ENCODE data around the gene USP17L28. TPM values are rescaled to one million over a fixed set of nuclear protein-coding genes. Genes with fewer than 3 reads are reported as not detected.
"Not testable (repeated sequence)": the region's sequence is repeated elsewhere in the genome, so short reads cannot be mapped to it uniquely, and the experiment has no call there.

USP17L28 gene
- polyA plus RNA-seq (2013) = not detected

- H3K9me3 ChIP-seq (ENCODE audit: control extremely low read depth in 1 of 5, control insufficient read depth in 4 of 5, insufficient read depth in 2 of 5, low read depth in 1 of 5, low read length in 4 of 5); H3K4me1 ChIP-seq (ENCODE audit: control extremely low read depth in 1 of 4, control insufficient read depth in 4 of 4, insufficient read depth in 4 of 4, low read length in 3 of 4); H3K27ac ChIP-seq (ENCODE audit: insufficient read depth in 1 of 2, low read depth in 1 of 2, low read length in 2 of 2, poor library complexity in 1 of 2, severe bottlenecking in 2 of 2); CTCF ChIA-PET; H3K4me3 ChIP-seq (ENCODE audit: control insufficient read depth in 1 of 7, extremely low read depth in 1 of 7, insufficient read depth in 4 of 7, low read depth in 2 of 7, low read length in 6 of 7); DNase-seq; H3K27me3 ChIP-seq (replicated peaks in 2 of 5; ENCODE audit: control insufficient read depth in 4 of 5, insufficient read depth in 5 of 5, low read length in 4 of 5); POLR2A ChIA-PET; H3K36me3 ChIP-seq (ENCODE audit: control insufficient read depth in 4 of 4, insufficient read depth in 4 of 4, low read length in 3 of 4): not testable (repeated sequence)
- no CpG with 5 or more reads among the region's 15 CpGs for WGBS (ENCODE audit: insufficient coverage)
Observed at GRCh38 chr4:9348593-9348992, at the start of gene USP17L28. Gene USP17L28, plus strand, starts transcription at chr4:9348893. Its CDS starts 0 bp downstream, at chr4:9348893.

- H3K27me3 ChIP-seq (replicated peaks in 2 of 5; ENCODE audit: control insufficient read depth in 4 of 5, insufficient read depth in 5 of 5, low read length in 4 of 5); H3K4me3 ChIP-seq (ENCODE audit: control insufficient read depth in 1 of 7, extremely low read depth in 1 of 7, insufficient read depth in 4 of 7, low read depth in 2 of 7, low read length in 6 of 7); H3K36me3 ChIP-seq (ENCODE audit: control insufficient read depth in 4 of 4, insufficient read depth in 4 of 4, low read length in 3 of 4); H3K9me3 ChIP-seq (ENCODE audit: control extremely low read depth in 1 of 5, control insufficient read depth in 4 of 5, insufficient read depth in 2 of 5, low read depth in 1 of 5, low read length in 4 of 5); DNase-seq; H3K4me1 ChIP-seq (ENCODE audit: control extremely low read depth in 1 of 4, control insufficient read depth in 4 of 4, insufficient read depth in 4 of 4, low read length in 3 of 4); POLR2A ChIA-PET; CTCF ChIA-PET; H3K27ac ChIP-seq (ENCODE audit: insufficient read depth in 1 of 2, low read depth in 1 of 2, low read length in 2 of 2, poor library complexity in 1 of 2, severe bottlenecking in 2 of 2): not testable (repeated sequence)
- no CpG with 5 or more reads among the region's 13 CpGs for WGBS (ENCODE audit: insufficient coverage)
Observed at GRCh38 chr4:9324191-9324590, 24.5 kb upstream of the USP17L28 start.

GRCh38 chr4:9324865-9325264, 23.8 kb upstream of the USP17L28 start, which contains the start of gene USP17L24:
Gene USP17L24, plus strand, starts transcription at chr4:9325165. Its CDS starts 0 bp downstream, at chr4:9325165.
- H3K9me3 ChIP-seq (ENCODE audit: control extremely low read depth in 1 of 5, control insufficient read depth in 4 of 5, insufficient read depth in 2 of 5, low read depth in 1 of 5, low read length in 4 of 5); CTCF ChIA-PET; H3K4me3 ChIP-seq (ENCODE audit: control insufficient read depth in 1 of 7, extremely low read depth in 1 of 7, insufficient read depth in 4 of 7, low read depth in 2 of 7, low read length in 6 of 7); POLR2A ChIA-PET; DNase-seq; H3K36me3 ChIP-seq (ENCODE audit: control insufficient read depth in 4 of 4, insufficient read depth in 4 of 4, low read length in 3 of 4); H3K27ac ChIP-seq (ENCODE audit: insufficient read depth in 1 of 2, low read depth in 1 of 2, low read length in 2 of 2, poor library complexity in 1 of 2, severe bottlenecking in 2 of 2); H3K4me1 ChIP-seq (ENCODE audit: control extremely low read depth in 1 of 4, control insufficient read depth in 4 of 4, insufficient read depth in 4 of 4, low read length in 3 of 4); H3K27me3 ChIP-seq (replicated peaks in 2 of 5; ENCODE audit: control insufficient read depth in 4 of 5, insufficient read depth in 5 of 5, low read length in 4 of 5): not testable (repeated sequence)
- no CpG with 5 or more reads among the region's 15 CpGs for WGBS (ENCODE audit: insufficient coverage)

- CTCF ChIA-PET; H3K36me3 ChIP-seq (ENCODE audit: control insufficient read depth in 4 of 4, insufficient read depth in 4 of 4, low read length in 3 of 4); H3K4me3 ChIP-seq (ENCODE audit: control insufficient read depth in 1 of 7, extremely low read depth in 1 of 7, insufficient read depth in 4 of 7, low read depth in 2 of 7, low read length in 6 of 7); H3K27ac ChIP-seq (ENCODE audit: insufficient read depth in 1 of 2, low read depth in 1 of 2, low read length in 2 of 2, poor library complexity in 1 of 2, severe bottlenecking in 2 of 2); POLR2A ChIA-PET; H3K4me1 ChIP-seq (ENCODE audit: control extremely low read depth in 1 of 4, control insufficient read depth in 4 of 4, insufficient read depth in 4 of 4, low read length in 3 of 4); DNase-seq; H3K27me3 ChIP-seq (replicated peaks in 2 of 5; ENCODE audit: control insufficient read depth in 4 of 5, insufficient read depth in 5 of 5, low read length in 4 of 5); H3K9me3 ChIP-seq (ENCODE audit: control extremely low read depth in 1 of 5, control insufficient read depth in 4 of 5, insufficient read depth in 2 of 5, low read depth in 1 of 5, low read length in 4 of 5): not testable (repeated sequence)
- no CpG with 5 or more reads among the region's 15 CpGs for WGBS (ENCODE audit: insufficient coverage)
Observed at GRCh38 chr4:9329611-9330010, 19.1 kb upstream of the USP17L28 start, which contains the start of gene USP17L25. Gene USP17L25, plus strand, starts transcription at chr4:9329911. Its CDS starts 0 bp downstream, at chr4:9329911.

GRCh38 chr4:9334358-9334757, 14.3 kb upstream of the USP17L28 start, which contains the start of gene USP17L26:
Gene USP17L26, plus strand, starts transcription at chr4:9334658. Its CDS starts 0 bp downstream, at chr4:9334658.
- WGBS (ENCODE audit: insufficient coverage) = no CpG with 5 or more reads among the region's 15 CpGs
- POLR2A ChIA-PET; H3K4me3 ChIP-seq (ENCODE audit: control insufficient read depth in 1 of 7, extremely low read depth in 1 of 7, insufficient read depth in 4 of 7, low read depth in 2 of 7, low read length in 6 of 7); DNase-seq; H3K36me3 ChIP-seq (ENCODE audit: control insufficient read depth in 4 of 4, insufficient read depth in 4 of 4, low read length in 3 of 4); H3K9me3 ChIP-seq (ENCODE audit: control extremely low read depth in 1 of 5, control insufficient read depth in 4 of 5, insufficient read depth in 2 of 5, low read depth in 1 of 5, low read length in 4 of 5); H3K27me3 ChIP-seq (replicated peaks in 2 of 5; ENCODE audit: control insufficient read depth in 4 of 5, insufficient read depth in 5 of 5, low read length in 4 of 5); CTCF ChIA-PET; H3K27ac ChIP-seq (ENCODE audit: insufficient read depth in 1 of 2, low read depth in 1 of 2, low read length in 2 of 2, poor library complexity in 1 of 2, severe bottlenecking in 2 of 2); H3K4me1 ChIP-seq (ENCODE audit: control extremely low read depth in 1 of 4, control insufficient read depth in 4 of 4, insufficient read depth in 4 of 4, low read length in 3 of 4): not testable (repeated sequence)

GRCh38 chr4:9339103-9339502, 9.6 kb upstream of the USP17L28 start, which contains the start of gene USP17L5:
Gene USP17L5, plus strand, starts transcription at chr4:9339403. Its CDS starts 0 bp downstream, at chr4:9339403.
- H3K27me3 ChIP-seq (replicated peaks in 2 of 5; ENCODE audit: control insufficient read depth in 4 of 5, insufficient read depth in 5 of 5, low read length in 4 of 5); CTCF ChIA-PET; H3K4me1 ChIP-seq (ENCODE audit: control extremely low read depth in 1 of 4, control insufficient read depth in 4 of 4, insufficient read depth in 4 of 4, low read length in 3 of 4); POLR2A ChIA-PET; H3K9me3 ChIP-seq (ENCODE audit: control extremely low read depth in 1 of 5, control insufficient read depth in 4 of 5, insufficient read depth in 2 of 5, low read depth in 1 of 5, low read length in 4 of 5); H3K27ac ChIP-seq (ENCODE audit: insufficient read depth in 1 of 2, low read depth in 1 of 2, low read length in 2 of 2, poor library complexity in 1 of 2, severe bottlenecking in 2 of 2); DNase-seq; H3K4me3 ChIP-seq (ENCODE audit: control insufficient read depth in 1 of 7, extremely low read depth in 1 of 7, insufficient read depth in 4 of 7, low read depth in 2 of 7, low read length in 6 of 7); H3K36me3 ChIP-seq (ENCODE audit: control insufficient read depth in 4 of 4, insufficient read depth in 4 of 4, low read length in 3 of 4): not testable (repeated sequence)
- WGBS (ENCODE audit: insufficient coverage) = no CpG with 5 or more reads among the region's 15 CpGs

- H3K4me1 ChIP-seq (ENCODE audit: control extremely low read depth in 1 of 4, control insufficient read depth in 4 of 4, insufficient read depth in 4 of 4, low read length in 3 of 4); POLR2A ChIA-PET: not testable (repeated sequence)
- no CpG with 5 or more reads among the region's 15 CpGs for WGBS (ENCODE audit: insufficient coverage)
Observed at GRCh38 chr4:9343848-9344247, 4.8 kb upstream of the USP17L28 start, which contains the start of gene USP17L27. Gene USP17L27, plus strand, starts transcription at chr4:9344148. Its CDS starts 0 bp downstream, at chr4:9344148.

More at GRCh38 chr4:9343848-9344247, 4.8 kb upstream of the USP17L28 start, which contains the start of gene USP17L27:
- H3K9me3 ChIP-seq (ENCODE audit: control extremely low read depth in 1 of 5, control insufficient read depth in 4 of 5, insufficient read depth in 2 of 5, low read depth in 1 of 5, low read length in 4 of 5); H3K27ac ChIP-seq (ENCODE audit: insufficient read depth in 1 of 2, low read depth in 1 of 2, low read length in 2 of 2, poor library complexity in 1 of 2, severe bottlenecking in 2 of 2); H3K4me3 ChIP-seq (ENCODE audit: control insufficient read depth in 1 of 7, extremely low read depth in 1 of 7, insufficient read depth in 4 of 7, low read depth in 2 of 7, low read length in 6 of 7); CTCF ChIA-PET; DNase-seq; H3K36me3 ChIP-seq (ENCODE audit: control insufficient read depth in 4 of 4, insufficient read depth in 4 of 4, low read length in 3 of 4); H3K27me3 ChIP-seq (replicated peaks in 2 of 5; ENCODE audit: control insufficient read depth in 4 of 5, insufficient read depth in 5 of 5, low read length in 4 of 5): not testable (repeated sequence)
